K562 (cell line): ENCODE data around the gene SESN2. TPM values are rescaled to one million over a fixed set of nuclear protein-coding genes. Genes with fewer than 3 reads are reported as not detected.

Source experiments
- ADNP ChIP-seq: fragments of 200-800 bp; sonication (Bioruptor generic); IDR thresholded peaks from 2 replicates; pipeline ENCODE4 v1.6.1; 2016; ENCODE audit warnings: missing genetic modification characterization, missing compliant biosample characterization
- ATF1 ChIP-seq, 2 experiments: fragments of 450-650 bp in 1 of 2; IDR thresholded peaks; 2 replicates each; pipeline ENCODE4 v1.6.1; 2016; ENCODE audit warnings: missing compliant biosample characterization in 1 of 2, missing genetic modification characterization in 1 of 2
- BRF1 ChIP-seq: IDR thresholded peaks from 3 replicates; pipeline ENCODE4 v1.6.1; 2011; ENCODE audit warnings: borderline replicate concordance, mild to moderate bottlenecking; ENCODE audit not compliant: insufficient read length; ENCODE audit errors: extremely low read depth
- CREB1 ChIP-seq, 2 experiments: sonication (generic) in 1 of 2; formaldehyde crosslinking in 1 of 2; IDR thresholded peaks; 2 replicates each; pipeline versions ENCODE4 v1.6.1 to v1.8.0; 2012 to 2022; ENCODE audit warnings: inconsistent platforms in 1 of 2, mild to moderate bottlenecking in 1 of 2, missing genetic modification reagents in 1 of 2, moderate library complexity in 1 of 2
- DEAF1 ChIP-seq: fragments of 450-650 bp; formaldehyde crosslinking; IDR thresholded peaks from 2 replicates; pipeline ENCODE4 v1.4.0; 2020; ENCODE audit warnings: mild to moderate bottlenecking, moderate library complexity
- EWSR1 ChIP-seq: fragments of 450-650 bp; IDR thresholded peaks from 2 replicates; pipeline ENCODE4 v1.6.1; 2018; ENCODE audit warnings: borderline replicate concordance, mild to moderate bottlenecking, low read depth, moderate library complexity; ENCODE audit not compliant: partially characterized antibody
- GABPB2 ChIP-seq: fragments of 250-450 bp; sonication (Bioruptor Pico); conservative IDR thresholded peaks from 2 replicates; pipeline ENCODE4 v1.5.1; 2021; ENCODE audit warnings: mild to moderate bottlenecking
- IFI16 ChIP-seq: fragments of 250-450 bp; sonication (Bioruptor Pico); IDR thresholded peaks from 2 replicates; pipeline ENCODE4 v2.1.2; 2022; ENCODE audit warnings: mild to moderate bottlenecking, inconsistent platforms
- KDM4B ChIP-seq, 2 experiments: fragments of 450-650 bp in 1 of 2; sonication (generic) in 1 of 2; IDR thresholded peaks; 2 replicates each; pipeline ENCODE4 v1.6.1; 2016 to 2017; ENCODE audit warnings: borderline replicate concordance in 2 of 2, antibody characterized with exemption in 1 of 2, low read depth in 1 of 2, mild to moderate bottlenecking in 1 of 2
- MAFG ChIP-seq: fragments of 450-650 bp; conservative IDR thresholded peaks from 2 replicates; pipeline ENCODE4 v1.6.1; 2016; ENCODE audit warnings: missing genetic modification characterization, missing compliant biosample characterization
- NEUROD1 ChIP-seq: fragments of 150-350 bp; IDR thresholded peaks from 2 replicates; pipeline ENCODE4 v1.6.1; 2014; ENCODE audit warnings: borderline replicate concordance, low read length, low read depth; ENCODE audit not compliant: partially characterized antibody
- NFIX ChIP-seq: fragments of 250-450 bp; sonication (Bioruptor Pico); IDR thresholded peaks from 2 replicates; pipeline ENCODE4 v1.4.0; 2020; ENCODE audit warnings: low read depth, mild to moderate bottlenecking, moderate library complexity
- NUFIP1 ChIP-seq: fragments of 450-650 bp; IDR thresholded peaks from 2 replicates; pipeline ENCODE4 v1.6.1; 2018; ENCODE audit not compliant: partially characterized antibody
- PTRF ChIP-seq: fragments of 450-650 bp; IDR thresholded peaks from 2 replicates; pipeline ENCODE4 v1.6.1; 2016; ENCODE audit warnings: mild to moderate bottlenecking, missing genetic modification characterization, missing compliant biosample characterization
- RBM14 ChIP-seq: fragments of 200-400 bp; formaldehyde crosslinking; IDR thresholded peaks from 2 replicates; pipeline ENCODE4 v1.6.1; 2018; ENCODE audit warnings: low read depth, mild to moderate bottlenecking, low read length, moderate library complexity, borderline replicate concordance; ENCODE audit not compliant: insufficient read depth
- SMARCC2 ChIP-seq: fragments of 450-650 bp; IDR thresholded peaks from 2 replicates; pipeline ENCODE4 v1.6.1; 2017; ENCODE audit warnings: antibody characterized with exemption, moderate library complexity, mild to moderate bottlenecking, low read depth
- TBL1XR1 ChIP-seq, 2 experiments: IDR thresholded peaks; 2 replicates each; pipeline ENCODE4 v1.6.1; 2012; ENCODE audit warnings: improper control_type of control experiment in 2 of 2, low read length in 2 of 2, mild to moderate bottlenecking in 1 of 2
- XRCC4 ChIP-seq: IDR thresholded peaks from one replicate; pipeline ENCODE4 v1.6.1; 2011; ENCODE audit not compliant: insufficient read depth, insufficient read length; ENCODE audit errors: extremely low read depth
- ZBTB12 ChIP-seq: fragments of 250-450 bp; sonication (Bioruptor Pico); IDR thresholded peaks from 2 replicates; pipeline ENCODE4 v1.4.0; 2020
- ZNF512 ChIP-seq: IDR thresholded peaks from 2 replicates; pipeline ENCODE4 v1.6.1; 2016; ENCODE audit warnings: missing genetic modification characterization, missing compliant biosample characterization
- ZNF561 ChIP-seq: fragments of 450-650 bp; formaldehyde crosslinking; conservative IDR thresholded peaks from 2 replicates; pipeline ENCODE4 v1.4.0; 2020; ENCODE audit warnings: mild to moderate bottlenecking, moderate library complexity
- ZNF584 ChIP-seq: fragments of 200-800 bp; sonication (Bioruptor generic); IDR thresholded peaks from 2 replicates; pipeline ENCODE4 v1.6.1; 2016; ENCODE audit warnings: low read depth, mild to moderate bottlenecking, missing genetic modification characterization, missing compliant biosample characterization
- polyA plus RNA-seq, 8 experiments: library from polyadenylated mRNA; depleted of rRNA in 4 of 8; stranded (reverse) in 5 of 8; unstranded in 3 of 8; fragments of >200 nt; fragmentation: Nextera tagmentation in 2 of 8; fragmentation: Illumina TruSeq in 1 of 8; extraction: Ambion mirVana in 2 of 8; extraction: Trizol in 1 of 8; gene quantifications; 2 replicates each; pipeline versions ENCODE4 v1.2.1 to v1.2.3, GENCODE V29; 2011 to 2014; ENCODE audit warnings: inconsistent platforms in 1 of 8, missing spikeins in 1 of 8
- total RNA-seq, 7 experiments: library from RNA; depleted of rRNA in 6 of 7; stranded (reverse); fragments of >200 nt in 6 of 7; fragmentation: Illumina TruSeq in 2 of 7; extraction: Trizol in 2 of 7; gene quantifications; 2 replicates each; pipeline versions ENCODE4 v1.2.1 to v1.2.3, GENCODE V29; 2011 to 2021; ENCODE audit warnings: low replicate concordance in 1 of 7

SESN2 gene
- total and polyA plus RNA-seq, 9 of the 15 experiments (the other 6 are each of a cell fraction or from before 2014, with no cell fraction given), result 3.7 to 71.3 (median 16.8) TPM

GRCh38 chr1:28259252-28259933 is at the start of gene SESN2 (continued):
- TF ChIP-seq RBM14 (no peak; the same call in 1 of the 2 replicates), XRCC4 (no peak), DEAF1 (CRISPR knock-in tag) (no peak), ZNF584 (CRISPR knock-in tag) (0 out of 2 replicates have a peak, but pooled peaks have one; percentile 10), ZNF561 (CRISPR knock-in tag) (no peak), BRF1 (no peak), ADNP (no peak), ZBTB12 (CRISPR knock-in tag) (no peak), GABPB2 (CRISPR knock-in tag) (no peak), NUFIP1 (no peak), MAFG (tag) (no peak), CREB1 (IDR thresholded peaks at IDR 0.05) (peak; percentile 23), CREB1 (CRISPR knock-in tag; IDR thresholded peaks at IDR 0.05) (peak; percentile 56), ZNF512 (tag) (no peak), NFIX (CRISPR knock-in tag) (no peak), TBL1XR1 (IDR thresholded peaks at IDR 0.05; ENCODE audit: low read length in 2 of 2) (peak; percentile 50 to 67; a peak in 3 of 4 replicates), ATF1 (CRISPR knock-in tag; IDR thresholded peaks at IDR 0.05) (no peak; the same call in 1 of the 2 replicates), ATF1 (tag; IDR thresholded peaks at IDR 0.05) (peak; percentile 81), EWSR1 (no peak), SMARCC2 (no peak), KDM4B (IDR thresholded peaks at IDR 0.05; ENCODE audit: borderline replicate concordance in 2 of 2, low read depth in 1 of 2) (peak in 1 of 2 experiments; percentile 42; a peak in 1 of 4 replicates), PTRF (tag) (no peak), NEUROD1 (peak; percentile 79), IFI16 (no peak)
